GM12891 (cell line): ENCODE measurements around the gene FANCC.

ENCODE experiments used
- DNase-seq: peaks from one replicate; pipeline ENCODE4 v3.0.0; 2011; ENCODE audit warnings: low spot score; ENCODE audit not compliant: insufficient read length
- FAIRE-seq: peaks from 2 replicates; lab custom pipeline; 2011; peaks lifted over from hg19 to GRCh38; lab: Jason Lieb, UNC
- PAX5 ChIP-seq: IDR thresholded peaks from 2 replicates; pipeline ENCODE4 v1.6.1; 2011; ENCODE audit warnings: low read length, moderate library complexity, mild to moderate bottlenecking; ENCODE audit not compliant: insufficient read depth, severe bottlenecking
- POLR2A ChIP-seq: IDR thresholded peaks from 2 replicates; pipeline ENCODE4 v1.6.1; 2011; ENCODE audit warnings: low read depth, low read length, control low read depth
- POLR2AphosphoS5 ChIP-seq: IDR thresholded peaks from 2 replicates; pipeline ENCODE4 v1.6.1; 2011; ENCODE audit warnings: low read depth, low read length, control low read depth
- POU2F2 ChIP-seq: IDR thresholded peaks from 2 replicates; pipeline ENCODE4 v1.6.1; 2011; ENCODE audit warnings: low read depth, mild to moderate bottlenecking, control low read depth, low read length, moderate library complexity
- SPI1 ChIP-seq: IDR thresholded peaks from 2 replicates; pipeline ENCODE4 v1.6.1; 2011; ENCODE audit warnings: low read depth, low read length, control low read depth
- TAF1 ChIP-seq: IDR thresholded peaks from 2 replicates; pipeline ENCODE4 v1.6.1; 2011; ENCODE audit warnings: low read depth, low read length, control low read depth

Gene FANCC

GRCh38 chr9:95109456-95109855 lies 208.1 kb downstream of the FANCC start:
- no peak for TF ChIP-seq POLR2AphosphoS5
- TF ChIP-seq TAF1: no peak
- TF ChIP-seq SPI1: no peak
- no peak for TF ChIP-seq PAX5
- no peak for TF ChIP-seq POLR2A
- TF ChIP-seq POU2F2: no peak
- FAIRE-seq (no peak), DNase-seq (no peak)

DNA sequence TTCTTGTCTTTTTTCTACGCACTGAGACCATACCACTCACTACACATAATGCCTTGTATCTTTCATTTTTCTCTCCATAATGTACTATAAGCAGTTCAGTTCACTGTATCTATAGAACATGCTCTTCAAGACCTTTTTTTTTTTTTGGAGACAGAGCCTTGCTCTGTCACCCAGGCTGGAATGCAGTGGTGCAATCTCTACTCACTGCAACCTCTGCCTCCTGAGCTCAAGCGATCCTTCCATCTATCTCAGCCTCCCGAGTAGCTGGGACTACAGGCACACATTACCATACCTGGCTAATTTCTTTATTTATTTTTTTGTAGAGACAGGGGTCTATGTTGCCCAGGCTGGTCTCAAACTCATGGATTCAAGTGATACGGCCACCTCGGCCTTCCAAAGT lies 208.7 kb downstream of the FANCC start:
- FAIRE-seq: no peak
- no peak for TF ChIP-seq SPI1
- no peak for TF ChIP-seq TAF1
- TF ChIP-seq POLR2AphosphoS5: no peak
- TF ChIP-seq POU2F2: no peak
- no peak for TF ChIP-seq POLR2A
- TF ChIP-seq PAX5: no peak

DNA sequence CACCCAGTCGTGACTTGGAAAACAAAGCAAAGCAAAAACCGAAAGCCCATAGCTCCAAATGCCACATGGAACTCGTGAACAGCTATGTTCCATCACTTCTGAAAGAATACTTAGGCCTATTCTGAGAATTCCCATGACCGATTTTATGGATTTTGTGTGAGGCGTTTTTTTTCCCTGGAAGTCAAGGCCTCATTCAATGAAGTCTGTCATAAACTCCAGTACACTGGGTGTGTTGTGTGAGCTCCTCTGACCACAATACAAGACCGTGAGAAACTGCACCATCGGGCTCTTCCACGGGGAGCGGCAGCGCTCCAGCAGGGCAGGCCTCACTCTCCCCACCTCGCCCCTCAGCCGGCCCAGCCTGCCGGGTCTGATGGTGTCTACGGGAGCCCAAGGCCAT lies 209.5 kb downstream of the FANCC start:
- no peak for FAIRE-seq
- TF ChIP-seq PAX5 (no peak), POU2F2 (no peak)
- no peak for DNase-seq

More for the DNA sequence above, 208.7 kb downstream of the FANCC start:
- DNase-seq: no peak

DNA sequence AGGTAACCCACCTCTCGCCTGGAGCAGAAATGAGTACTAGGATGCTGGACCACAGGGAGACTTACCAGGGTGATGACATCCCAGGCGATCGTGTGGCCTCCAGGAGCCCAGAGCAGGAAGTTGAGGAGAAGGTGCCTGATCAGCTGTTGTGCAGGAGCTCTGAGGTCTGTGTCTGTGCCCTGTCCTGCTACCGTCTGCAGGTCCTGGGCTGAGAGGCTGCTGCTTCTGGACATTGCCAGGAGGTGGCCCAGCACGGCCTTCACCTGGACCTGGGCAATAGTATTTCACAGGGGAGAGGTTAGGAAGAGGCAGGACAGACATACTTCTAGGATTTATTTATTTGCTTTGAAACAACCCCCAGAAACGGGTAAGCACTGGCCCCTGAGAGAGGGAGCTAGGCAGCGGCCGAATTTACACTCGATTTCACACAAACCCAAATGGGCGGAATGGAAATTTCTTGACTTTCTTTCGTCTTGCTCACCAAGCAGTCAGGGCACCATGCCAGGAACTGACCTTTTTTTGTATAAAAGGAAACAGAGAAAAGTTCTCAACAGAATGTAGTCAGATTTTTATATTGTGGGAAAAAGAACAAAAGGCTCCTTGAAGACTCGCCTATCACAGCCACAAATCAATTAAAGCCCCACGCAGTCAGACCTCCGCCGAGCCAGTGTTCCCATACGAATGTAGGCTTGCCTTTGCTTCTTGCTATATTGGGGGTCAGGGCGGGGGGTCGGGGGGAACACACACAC lies 210.3 kb downstream of the FANCC start:
- FAIRE-seq: no peak
- TF ChIP-seq POLR2AphosphoS5 (no peak), TAF1 (no peak), POLR2A (no peak), SPI1 (no peak), PAX5 (no peak), POU2F2 (no peak)
- DNase-seq: no peak

- no peak for TF ChIP-seq PAX5
- DNase-seq: no peak
- no peak for FAIRE-seq
Observed at GRCh38 chr9:95105519-95106287, 211.8 kb downstream of the FANCC start.

GRCh38 chr9:95104980-95105379 lies 212.5 kb downstream of the FANCC start:
- FAIRE-seq (no peak), DNase-seq (no peak)
- TF ChIP-seq PAX5: no peak

DNA sequence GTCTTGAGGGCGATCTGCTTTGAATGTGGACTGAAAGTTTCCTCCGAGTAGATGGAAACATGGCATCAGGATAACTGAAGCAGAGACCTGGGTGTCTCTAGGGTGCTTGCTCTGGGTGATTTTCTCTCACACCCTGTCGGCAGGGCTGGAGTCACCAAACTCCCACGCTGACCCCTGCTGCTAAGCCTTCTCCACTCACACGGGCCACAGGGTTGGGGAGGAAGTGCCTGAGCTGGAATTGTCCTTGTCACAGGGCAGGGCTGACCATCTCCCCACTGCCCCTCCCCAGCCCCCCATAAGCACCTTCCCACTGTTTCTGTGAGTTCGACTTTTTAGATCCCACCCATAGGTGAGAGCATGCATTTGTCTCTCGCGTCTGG lies 212.9 kb downstream of the FANCC start:
- TF ChIP-seq POU2F2 (no peak), POLR2A (no peak), TAF1 (no peak), SPI1 (no peak), PAX5 (no peak), POLR2AphosphoS5 (no peak)
- DNase-seq (no peak), FAIRE-seq (no peak)

GRCh38 chr9:95103871-95104580 lies 213.5 kb downstream of the FANCC start:
- FAIRE-seq (no peak), DNase-seq (no peak)
- TF ChIP-seq SPI1 (no peak), POU2F2 (no peak), PAX5 (no peak), POLR2A (no peak), POLR2AphosphoS5 (no peak), TAF1 (no peak)

DNA sequence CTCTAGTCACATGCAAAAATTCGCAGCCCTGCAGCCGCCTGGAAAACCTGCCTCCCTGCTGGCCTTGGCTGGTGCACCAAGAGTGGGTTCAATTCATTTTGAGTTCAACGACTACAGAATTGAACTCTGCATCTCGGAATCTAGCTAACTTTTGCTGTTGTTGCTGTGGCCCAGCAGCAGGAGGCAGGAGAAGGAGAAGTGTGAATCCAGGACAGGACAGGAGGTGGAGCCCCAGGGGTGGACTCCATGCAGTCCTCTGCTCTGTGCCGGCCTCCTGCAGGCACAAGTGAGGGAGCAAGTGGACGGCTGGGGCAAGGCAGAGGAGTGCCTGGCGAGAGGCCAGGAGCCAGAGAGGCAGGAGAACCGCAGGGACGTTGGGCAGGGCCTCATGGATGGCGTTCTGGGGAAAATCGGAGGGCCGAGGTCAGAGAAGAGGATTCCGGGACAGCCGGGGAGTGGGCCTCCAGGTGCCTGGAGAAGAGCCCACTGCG lies 214.2 kb downstream of the FANCC start:
- DNase-seq: no peak
- TF ChIP-seq SPI1 (no peak), PAX5 (no peak), POU2F2 (no peak), TAF1 (no peak), POLR2AphosphoS5 (no peak), POLR2A (no peak)
- no peak for FAIRE-seq

GRCh38 chr9:95102572-95102971 lies 214.9 kb downstream of the FANCC start:
- no peak for FAIRE-seq
- no peak for TF ChIP-seq SPI1
- no peak for TF ChIP-seq POU2F2
- no peak for TF ChIP-seq TAF1
- TF ChIP-seq PAX5: no peak
- TF ChIP-seq POLR2AphosphoS5: no peak
- no peak for TF ChIP-seq POLR2A
- no peak for DNase-seq
